UCSD-AML1 (cell line): Measurements from ENCODE around the gene KCNMB2.

ENCODE experiments used
- DNase-seq: peaks from one replicate; lab custom pipeline; 2025; ENCODE audit not compliant: unreplicated experiment; lab: John Stamatoyannopoulos, UW

KCNMB2 gene

DNA sequence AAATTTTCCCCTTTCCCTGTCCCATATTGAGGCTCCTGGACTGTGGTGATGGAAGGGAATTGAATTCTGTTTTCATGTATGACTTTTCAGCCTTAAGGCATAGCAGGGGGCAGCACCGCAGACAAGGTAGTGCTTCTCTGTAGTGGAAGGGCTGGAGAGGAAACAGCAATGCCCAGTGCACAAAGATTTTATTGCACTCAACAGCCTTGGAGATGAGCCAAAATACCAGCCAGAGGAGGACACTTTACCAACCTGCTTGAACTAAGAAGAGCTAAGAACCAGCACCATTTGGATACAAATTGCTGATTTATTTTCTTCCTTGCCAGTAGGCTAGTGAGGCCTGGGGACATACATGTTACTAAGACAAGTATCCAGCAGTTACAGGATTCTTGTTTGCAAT lies 98.7 kb downstream of the KCNMB2 start:
- DNase-seq, result no peak

DNA sequence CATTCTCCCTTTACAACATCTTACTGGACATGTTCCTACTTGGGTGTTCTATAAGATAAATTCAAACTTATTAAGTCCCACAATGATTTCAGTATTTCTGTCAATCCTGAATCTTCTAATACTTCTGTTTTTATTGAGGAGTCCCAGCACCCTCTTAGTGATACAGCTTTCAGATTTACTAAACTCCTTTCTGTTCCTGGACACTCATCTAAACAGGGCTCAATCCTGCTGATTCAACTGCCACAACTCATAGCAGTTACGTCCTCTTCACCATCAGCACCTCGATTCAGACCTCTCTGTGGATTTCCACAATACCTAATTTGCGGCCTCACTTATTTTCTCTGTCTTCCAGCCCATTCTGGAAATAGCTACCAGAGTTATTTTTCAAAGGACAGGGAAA lies 101.6 kb downstream of the KCNMB2 start:
- no peak for DNase-seq

- DNase-seq, result no peak
Observed at GRCh38 chr3:178645503-178645902, 109.3 kb downstream of the KCNMB2 start.

DNA sequence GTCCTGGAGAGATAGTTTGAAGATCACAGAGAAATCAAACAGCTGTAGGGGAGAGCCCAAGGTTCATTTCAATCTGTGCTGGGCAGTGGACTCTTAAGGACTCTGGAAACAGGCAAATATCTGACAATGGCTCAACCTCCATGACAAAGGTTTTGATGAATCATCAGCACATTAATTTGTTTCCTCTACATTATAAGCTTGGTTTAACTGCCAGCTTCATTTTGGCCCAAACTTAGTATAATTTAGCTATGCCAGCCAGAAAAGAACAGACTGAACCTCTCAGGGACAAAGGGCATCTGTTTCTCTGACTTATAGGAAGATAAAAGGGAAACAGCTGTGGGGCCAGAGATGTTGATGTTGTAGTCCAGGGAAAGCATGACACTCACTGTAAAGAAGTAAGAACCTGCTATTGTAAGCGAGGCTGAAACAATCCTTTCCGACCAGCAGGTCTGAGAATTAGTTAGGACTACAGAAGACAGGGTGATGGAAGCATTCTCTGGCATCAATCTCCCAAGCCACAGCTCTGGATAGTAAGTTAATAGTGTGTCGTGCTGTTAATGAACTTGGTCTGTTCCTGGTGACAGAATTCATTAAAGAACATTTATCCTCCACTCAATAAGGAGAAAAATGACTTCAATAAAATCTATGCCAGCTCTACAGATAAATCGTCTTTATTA lies 110.1 kb downstream of the KCNMB2 start:
- DNase-seq, result no peak

- DNase-seq, result no peak
Observed at GRCh38 chr3:178655488-178655887, 119.3 kb downstream of the KCNMB2 start.

- DNase-seq, result no peak
Observed at GRCh38 chr3:178658694-178659325, 122.6 kb downstream of the KCNMB2 start.

- no peak for DNase-seq
Observed at GRCh38 chr3:178663201-178663934, 127.1 kb downstream of the KCNMB2 start.

DNA sequence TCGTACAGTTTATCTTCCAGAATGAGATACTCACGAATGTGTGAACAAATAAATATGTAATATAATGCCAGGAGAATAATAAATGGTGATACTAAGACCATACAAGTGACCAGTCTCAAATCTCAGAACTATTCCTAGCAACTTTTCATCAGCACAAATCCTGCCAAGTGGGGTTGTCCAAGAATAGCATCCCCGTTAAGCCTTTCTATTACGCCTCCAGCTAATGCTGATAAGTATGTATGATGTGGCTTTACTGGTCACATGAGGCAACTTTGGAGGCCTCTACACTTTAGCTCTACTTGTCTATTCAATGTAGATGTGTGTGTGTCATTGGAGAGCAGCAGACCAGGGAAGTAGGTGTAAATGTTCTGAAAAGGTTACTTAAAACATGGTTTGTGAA lies 129.5 kb downstream of the KCNMB2 start:
- DNase-seq, result no peak

GRCh38 chr3:178669022-178669601 lies 132.9 kb downstream of the KCNMB2 start:
- no peak for DNase-seq

DNA sequence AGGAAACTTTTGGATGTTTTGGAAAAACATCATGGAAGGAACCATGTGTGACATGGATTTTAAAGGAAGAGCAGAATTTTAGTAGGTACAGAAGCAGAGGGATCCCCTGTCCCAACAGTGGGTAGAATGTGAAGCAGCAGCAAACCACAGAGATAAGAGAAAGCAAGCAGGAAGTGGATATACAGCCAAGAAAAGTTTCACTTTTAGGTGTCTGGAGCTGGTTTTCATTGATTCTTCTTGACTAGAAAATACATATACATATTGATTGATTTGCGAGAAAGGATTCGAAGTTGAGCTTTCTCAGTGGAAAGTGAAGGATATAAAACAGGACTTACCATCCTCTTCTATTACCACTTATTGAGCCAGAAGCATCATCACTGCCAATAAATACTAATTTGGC lies 133.5 kb downstream of the KCNMB2 start:
- DNase-seq, result no peak

DNA sequence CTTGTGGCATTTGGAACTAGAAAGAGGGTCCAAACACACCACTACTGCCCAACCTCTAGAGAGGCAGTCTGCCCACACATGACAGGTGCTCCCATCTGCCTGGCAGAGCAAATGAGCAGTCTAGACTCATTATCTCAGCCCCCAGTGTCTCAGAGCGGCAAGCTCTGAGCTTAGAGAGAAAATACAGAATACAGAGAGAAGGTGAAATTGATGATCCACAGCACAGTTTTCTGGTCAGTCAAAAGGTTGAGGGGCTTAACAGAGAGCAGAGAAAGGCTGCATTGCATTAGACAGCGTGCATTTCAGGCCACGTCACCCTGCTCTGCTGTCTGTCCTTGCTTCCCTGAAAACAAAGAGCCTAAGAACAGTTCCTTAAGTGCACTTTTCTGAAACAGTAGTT lies 135.1 kb downstream of the KCNMB2 start:
- no peak for DNase-seq

- DNase-seq, result no peak
Observed at GRCh38 chr3:178671791-178672190, 135.6 kb downstream of the KCNMB2 start.

- DNase-seq, result no peak
Observed at GRCh38 chr3:178672275-178672674, 136.0 kb downstream of the KCNMB2 start.

DNA sequence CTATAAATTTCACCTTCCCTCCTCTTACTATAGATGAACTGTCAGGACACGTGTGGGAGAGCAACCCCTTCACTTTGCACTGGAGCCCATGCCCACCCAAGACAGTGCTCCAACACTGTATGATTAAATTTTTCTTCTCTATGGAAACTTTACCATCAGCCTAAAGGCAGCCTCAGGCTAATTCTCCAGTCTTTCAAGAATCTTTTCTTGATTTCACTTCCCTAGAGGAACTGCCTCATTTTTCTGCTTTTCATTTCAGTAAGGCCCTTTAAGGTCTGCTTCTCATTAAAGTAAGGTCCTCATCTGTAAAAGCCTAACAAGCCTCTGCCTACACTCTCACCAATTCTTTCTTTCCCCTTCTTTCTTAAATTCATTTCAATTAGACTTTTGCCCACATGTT lies 137.3 kb downstream of the KCNMB2 start:
- DNase-seq, result no peak

- no peak for DNase-seq
Observed at GRCh38 chr3:178676077-178676476, 139.8 kb downstream of the KCNMB2 start.

- no peak for DNase-seq
Observed at GRCh38 chr3:178676942-178677790, 140.9 kb downstream of the KCNMB2 start.

DNA sequence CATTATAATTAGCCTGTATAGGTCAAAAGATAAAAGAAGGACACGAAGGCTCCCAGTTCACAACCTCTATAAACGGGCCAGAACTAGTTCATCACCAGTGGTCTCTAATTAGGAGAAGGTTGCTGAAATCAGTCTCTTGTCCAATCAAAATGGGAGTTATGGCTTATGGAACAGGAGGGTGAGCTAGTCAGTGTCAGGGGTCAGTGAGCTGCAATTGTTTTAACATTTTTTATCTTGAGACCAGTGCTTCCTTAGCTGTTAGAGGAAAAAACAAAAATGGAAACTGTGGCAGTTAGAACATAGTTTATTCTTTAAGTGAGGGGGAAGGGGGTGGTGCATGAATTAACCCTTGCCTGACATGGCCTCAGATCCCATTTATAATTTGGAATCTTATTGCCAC lies 141.7 kb downstream of the KCNMB2 start:
- DNase-seq, result no peak

DNA sequence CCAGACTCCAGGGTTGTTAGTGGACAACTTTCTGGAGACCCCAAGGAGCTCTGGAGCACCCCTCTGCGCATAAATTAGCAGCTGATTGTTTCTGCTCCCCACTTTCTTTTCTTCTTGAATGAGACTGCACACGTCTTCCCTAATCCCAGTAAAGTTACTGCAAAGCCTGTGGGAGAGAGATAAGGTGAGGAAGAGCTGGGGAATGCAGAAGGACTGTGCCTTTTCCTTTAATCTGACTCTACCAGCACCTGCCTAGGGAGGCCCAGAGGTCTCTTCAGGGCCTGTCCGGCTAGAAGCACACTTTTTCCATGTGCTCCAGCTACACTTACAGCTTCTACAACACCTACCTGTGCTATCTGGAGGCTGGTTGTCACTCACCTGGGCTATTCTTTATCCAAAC lies 143.8 kb downstream of the KCNMB2 start:
- DNase-seq, result no peak

- DNase-seq, result no peak
Observed at GRCh38 chr3:178680489-178680888, 144.3 kb downstream of the KCNMB2 start.

- no peak for DNase-seq
Observed at GRCh38 chr3:178684881-178685590, 148.8 kb downstream of the KCNMB2 start.

- DNase-seq, result no peak
Observed at GRCh38 chr3:178685591-178685906, 149.3 kb downstream of the KCNMB2 start.
